ENCODE results near the gene B3GAT1.

B3GAT1 gene

DNA sequence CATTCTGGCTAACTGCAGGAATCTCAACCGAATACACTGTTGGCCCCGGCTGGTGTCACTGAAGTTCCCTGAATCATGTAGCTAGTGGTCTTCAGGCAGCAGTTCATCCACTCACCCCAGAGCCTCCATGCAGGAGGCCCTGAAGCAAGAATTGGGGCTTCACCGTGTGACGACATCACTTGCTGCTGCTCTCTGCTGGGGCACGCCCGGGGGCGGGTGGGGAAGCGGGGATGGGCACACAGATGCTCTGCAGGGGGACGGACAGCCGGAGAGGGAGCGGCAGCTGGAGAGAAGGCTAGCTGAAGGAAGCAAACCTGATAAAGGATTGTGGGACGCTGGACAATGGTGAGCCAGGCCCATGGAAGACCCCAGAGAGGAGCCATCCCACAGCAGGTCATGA lies 17.0 kb downstream of the B3GAT1 start:
- H3K9me3 ChIP-seq (ENCODE audit: insufficient read depth, low read length), result no peaks in the 10 kb centered on the region
- peaks cover 5% of the 10 kb centered on the region for H3K4me1 ChIP-seq (ENCODE audit: insufficient read depth, insufficient read length)
- no peak overlapping the region for H3K4me3 ChIP-seq (ENCODE audit: insufficient read length, low read depth)
- no peaks in the 10 kb centered on the region for H3K36me3 ChIP-seq (ENCODE audit: insufficient read depth, insufficient read length, low read length)
- no peak overlapping the region for H3K9ac ChIP-seq (ENCODE audit: insufficient read length, low read depth)
- no peaks in the 10 kb centered on the region for H3K27me3 ChIP-seq (ENCODE audit: insufficient read depth, insufficient read length)
- TF ChIP-seq ZNF274 (IDR thresholded peaks at IDR 0.05; ENCODE audit: low read depth, low read length) (no peak), YY1 (IDR thresholded peaks at IDR 0.05; ENCODE audit: insufficient read depth, insufficient read length) (no peak), SUZ12 (IDR thresholded peaks at IDR 0.05; ENCODE audit: extremely low read depth, insufficient read depth, insufficient read length) (no peak)
- no peak for DNase-seq (ENCODE audit: low read depth, low spot score)

DNA sequence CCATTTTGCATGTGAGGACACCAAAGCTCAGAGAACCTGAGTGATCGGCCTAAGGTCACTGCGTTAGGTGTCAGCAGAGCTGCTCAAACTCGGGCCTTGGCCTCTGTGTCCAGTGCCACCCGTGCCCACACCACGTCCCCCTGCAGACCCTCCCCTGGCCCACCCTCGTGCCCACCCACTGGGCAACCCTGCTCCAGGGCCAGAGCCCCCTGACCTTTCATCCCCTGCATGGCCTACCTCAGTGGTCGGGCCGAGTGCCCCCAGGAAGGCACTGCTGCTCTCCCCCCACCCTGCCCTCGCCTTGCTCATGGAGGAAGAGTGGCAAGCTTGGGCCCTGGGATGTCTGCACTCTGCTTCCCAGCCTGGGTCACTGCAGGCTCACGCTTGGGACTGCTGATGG lies 17.7 kb downstream of the B3GAT1 start:
- no peak overlapping the region for H3K4me3 ChIP-seq (ENCODE audit: insufficient read length, low read depth)
- TF ChIP-seq YY1 (IDR thresholded peaks at IDR 0.05; ENCODE audit: insufficient read depth, insufficient read length), result no peak
- no peak for TF ChIP-seq SUZ12 (IDR thresholded peaks at IDR 0.05; ENCODE audit: extremely low read depth, insufficient read depth, insufficient read length)
- TF ChIP-seq ZNF274 (IDR thresholded peaks at IDR 0.05; ENCODE audit: low read depth, low read length), result no peak
- no peak overlapping the region for H3K9ac ChIP-seq (ENCODE audit: insufficient read length, low read depth)
- H3K36me3 ChIP-seq (ENCODE audit: insufficient read depth, insufficient read length, low read length), result no peaks in the 10 kb centered on the region
- H3K27me3 ChIP-seq (ENCODE audit: insufficient read depth, insufficient read length), result no peaks in the 10 kb centered on the region
- no peak for DNase-seq (ENCODE audit: low read depth, low spot score)
- peaks cover 5% of the 10 kb centered on the region for H3K4me1 ChIP-seq (ENCODE audit: insufficient read depth, insufficient read length)
- no peaks in the 10 kb centered on the region for H3K9me3 ChIP-seq (ENCODE audit: insufficient read depth, low read length)

DNA sequence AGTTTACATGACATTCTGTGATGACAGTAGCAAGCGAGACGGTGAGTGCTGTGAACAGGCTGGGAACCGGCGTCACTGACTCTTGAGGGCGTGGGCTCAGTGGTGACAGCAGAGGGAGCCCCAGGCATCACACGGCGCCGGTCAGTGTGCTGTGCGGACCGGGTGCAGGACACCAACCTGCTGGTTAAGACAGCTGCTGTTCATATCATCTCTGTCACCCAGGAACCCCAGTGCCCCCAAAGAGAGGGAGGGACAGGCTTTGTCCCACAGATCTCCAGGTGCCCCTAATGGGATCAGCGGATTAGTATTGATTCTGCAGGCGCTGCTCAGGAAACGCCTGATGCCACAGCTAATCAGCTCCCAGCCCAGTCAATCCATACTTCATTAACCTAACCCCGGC lies 18.4 kb downstream of the B3GAT1 start:
- H3K9me3 ChIP-seq (ENCODE audit: insufficient read depth, low read length), result no peaks in the 10 kb centered on the region
- no peaks in the 10 kb centered on the region for H3K27me3 ChIP-seq (ENCODE audit: insufficient read depth, insufficient read length)
- H3K36me3 ChIP-seq (ENCODE audit: insufficient read depth, insufficient read length, low read length), result no peaks in the 10 kb centered on the region
- H3K4me1 ChIP-seq (ENCODE audit: insufficient read depth, insufficient read length), result peaks cover 5% of the 10 kb centered on the region
- H3K4me3 ChIP-seq (ENCODE audit: insufficient read length, low read depth), result no peak overlapping the region
- no peak for DNase-seq (ENCODE audit: low read depth, low spot score)
- no peak for TF ChIP-seq SUZ12 (IDR thresholded peaks at IDR 0.05; ENCODE audit: extremely low read depth, insufficient read depth, insufficient read length)
- TF ChIP-seq ZNF274 (IDR thresholded peaks at IDR 0.05; ENCODE audit: low read depth, low read length), result no peak
- TF ChIP-seq YY1 (IDR thresholded peaks at IDR 0.05; ENCODE audit: insufficient read depth, insufficient read length), result no peak
- H3K9ac ChIP-seq (ENCODE audit: insufficient read length, low read depth), result no peak overlapping the region

DNA sequence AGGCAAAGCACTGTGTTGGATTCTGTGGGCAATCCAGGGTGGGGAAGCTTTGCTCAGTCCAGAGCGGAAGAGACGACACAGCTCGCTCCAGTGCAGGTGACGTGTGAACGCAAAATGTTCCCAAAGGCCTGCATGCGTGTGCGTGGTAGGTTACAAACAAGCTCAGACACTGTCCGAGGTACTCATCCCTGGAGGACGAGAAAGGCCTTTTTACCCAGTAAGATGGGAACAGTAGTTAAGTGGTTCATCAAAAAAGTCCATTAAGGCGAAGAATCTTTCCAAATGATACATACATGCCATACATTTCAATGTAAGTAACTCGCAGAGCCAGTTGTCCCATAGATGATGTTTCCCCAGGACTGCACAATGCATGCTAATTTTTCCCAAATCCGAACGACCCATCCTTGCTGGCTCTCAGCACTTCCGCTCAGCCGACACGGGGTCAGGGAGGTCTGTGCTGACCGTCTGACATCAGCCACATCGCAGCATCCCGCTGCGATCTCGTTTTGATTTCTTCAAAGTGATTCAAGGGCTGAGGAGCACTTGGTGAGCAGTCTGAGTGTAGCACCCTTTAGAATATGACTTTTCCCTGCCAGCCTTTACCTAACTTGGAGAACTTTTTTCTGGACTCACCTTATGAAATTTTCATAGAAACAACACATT lies 19.0 kb downstream of the B3GAT1 start:
- H3K27me3 ChIP-seq (ENCODE audit: insufficient read depth, insufficient read length), result no peaks in the 10 kb centered on the region
- TF ChIP-seq YY1 (IDR thresholded peaks at IDR 0.05; ENCODE audit: insufficient read depth, insufficient read length) (no peak), ZNF274 (IDR thresholded peaks at IDR 0.05; ENCODE audit: low read depth, low read length) (no peak), SUZ12 (IDR thresholded peaks at IDR 0.05; ENCODE audit: extremely low read depth, insufficient read depth, insufficient read length) (no peak)
- no peak overlapping the region for H3K4me3 ChIP-seq (ENCODE audit: insufficient read length, low read depth)
- DNase-seq (ENCODE audit: low read depth, low spot score), result no peak
- H3K9ac ChIP-seq (ENCODE audit: insufficient read length, low read depth), result no peak overlapping the region
- H3K4me1 ChIP-seq (ENCODE audit: insufficient read depth, insufficient read length), result peaks cover 5% of the 10 kb centered on the region
- H3K9me3 ChIP-seq (ENCODE audit: insufficient read depth, low read length), result no peaks in the 10 kb centered on the region
- no peaks in the 10 kb centered on the region for H3K36me3 ChIP-seq (ENCODE audit: insufficient read depth, insufficient read length, low read length)

DNA sequence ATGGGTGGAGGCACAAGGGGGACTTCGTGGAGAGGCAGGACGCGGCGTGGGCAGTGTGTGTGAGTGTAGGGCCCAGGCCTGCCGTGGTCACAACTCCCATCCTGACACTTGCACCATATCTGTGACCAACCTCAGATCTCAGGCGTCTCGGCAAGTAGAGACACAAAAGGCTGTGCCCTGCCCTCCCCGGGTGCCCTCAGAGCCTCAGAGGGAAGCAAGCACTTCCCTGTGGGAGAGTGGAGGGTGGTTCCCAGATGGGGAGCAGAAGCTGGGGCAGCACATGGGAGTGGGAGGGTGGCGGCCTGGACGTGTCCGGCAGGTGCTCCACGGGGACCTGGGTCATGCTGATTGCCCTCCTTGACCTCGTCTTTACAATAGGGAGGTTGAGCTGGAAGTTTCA lies 20.4 kb downstream of the B3GAT1 start:
- H3K27me3 ChIP-seq (ENCODE audit: insufficient read depth, insufficient read length), result no peaks in the 10 kb centered on the region
- DNase-seq (ENCODE audit: low read depth, low spot score), result no peak
- no peak overlapping the region for H3K9ac ChIP-seq (ENCODE audit: insufficient read length, low read depth)
- no peaks in the 10 kb centered on the region for H3K36me3 ChIP-seq (ENCODE audit: insufficient read depth, insufficient read length, low read length)
- TF ChIP-seq ZNF274 (IDR thresholded peaks at IDR 0.05; ENCODE audit: low read depth, low read length) (no peak), YY1 (IDR thresholded peaks at IDR 0.05; ENCODE audit: insufficient read depth, insufficient read length) (no peak), SUZ12 (IDR thresholded peaks at IDR 0.05; ENCODE audit: extremely low read depth, insufficient read depth, insufficient read length) (no peak)
- H3K4me1 ChIP-seq (ENCODE audit: insufficient read depth, insufficient read length), result peaks cover 6% of the 10 kb centered on the region
- H3K4me3 ChIP-seq (ENCODE audit: insufficient read length, low read depth), result no peak overlapping the region
- H3K9me3 ChIP-seq (ENCODE audit: insufficient read depth, low read length), result no peaks in the 10 kb centered on the region

DNA sequence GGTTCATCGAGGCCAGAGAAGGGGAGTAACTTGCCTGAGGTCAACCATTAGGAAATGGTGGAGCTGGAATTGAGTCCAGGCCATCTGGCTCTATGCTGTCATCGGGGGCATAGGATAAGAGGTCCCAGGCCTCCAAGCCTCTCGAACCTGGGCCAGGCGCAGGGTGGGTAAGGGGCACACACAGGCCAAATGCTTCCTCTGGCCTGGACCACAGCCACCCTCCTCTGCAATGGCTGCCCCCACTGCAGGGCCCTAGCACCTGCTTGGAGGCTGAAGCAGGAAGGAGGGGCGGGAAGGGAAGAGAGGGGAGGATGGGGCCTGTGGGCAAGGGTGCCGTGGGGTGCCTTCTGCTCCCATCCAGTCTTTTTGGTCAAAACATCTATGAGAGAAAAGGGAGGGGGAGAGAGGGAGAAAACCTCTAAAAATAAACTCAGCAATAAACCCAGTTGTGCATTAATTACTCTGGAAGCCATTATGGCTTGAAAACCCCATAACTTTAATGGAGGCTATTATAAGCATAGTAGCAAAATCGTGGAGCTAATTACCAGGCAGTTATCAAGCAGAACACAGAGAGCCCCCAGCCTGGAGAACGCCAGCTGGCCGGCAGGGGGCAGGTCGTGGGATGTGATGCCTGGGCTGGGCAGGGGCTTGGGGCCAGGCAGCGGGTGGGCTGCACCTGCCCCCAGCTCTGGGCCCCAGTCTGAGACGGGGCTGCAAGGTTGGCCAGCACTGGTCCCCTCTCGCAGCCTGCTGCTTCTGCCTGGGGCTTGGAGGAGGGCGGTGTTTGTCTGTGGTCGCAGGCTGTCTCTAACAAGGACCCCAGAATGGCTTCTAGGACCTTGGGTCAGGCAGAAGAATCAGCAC lies 21.1 kb downstream of the B3GAT1 start:
- no peak overlapping the region for H3K4me3 ChIP-seq (ENCODE audit: insufficient read length, low read depth)
- no peaks in the 10 kb centered on the region for H3K27me3 ChIP-seq (ENCODE audit: insufficient read depth, insufficient read length)
- H3K9ac ChIP-seq (ENCODE audit: insufficient read length, low read depth), result no peak overlapping the region
- no peaks in the 10 kb centered on the region for H3K36me3 ChIP-seq (ENCODE audit: insufficient read depth, insufficient read length, low read length)
- H3K4me1 ChIP-seq (ENCODE audit: insufficient read depth, insufficient read length), result peaks cover 6% of the 10 kb centered on the region
- no peaks in the 10 kb centered on the region for H3K9me3 ChIP-seq (ENCODE audit: insufficient read depth, low read length)
- TF ChIP-seq ZNF274 (IDR thresholded peaks at IDR 0.05; ENCODE audit: low read depth, low read length) (no peak), SUZ12 (IDR thresholded peaks at IDR 0.05; ENCODE audit: extremely low read depth, insufficient read depth, insufficient read length) (no peak), YY1 (IDR thresholded peaks at IDR 0.05; ENCODE audit: insufficient read depth, insufficient read length) (no peak)
- DNase-seq (ENCODE audit: low read depth, low spot score), result no peak

DNA sequence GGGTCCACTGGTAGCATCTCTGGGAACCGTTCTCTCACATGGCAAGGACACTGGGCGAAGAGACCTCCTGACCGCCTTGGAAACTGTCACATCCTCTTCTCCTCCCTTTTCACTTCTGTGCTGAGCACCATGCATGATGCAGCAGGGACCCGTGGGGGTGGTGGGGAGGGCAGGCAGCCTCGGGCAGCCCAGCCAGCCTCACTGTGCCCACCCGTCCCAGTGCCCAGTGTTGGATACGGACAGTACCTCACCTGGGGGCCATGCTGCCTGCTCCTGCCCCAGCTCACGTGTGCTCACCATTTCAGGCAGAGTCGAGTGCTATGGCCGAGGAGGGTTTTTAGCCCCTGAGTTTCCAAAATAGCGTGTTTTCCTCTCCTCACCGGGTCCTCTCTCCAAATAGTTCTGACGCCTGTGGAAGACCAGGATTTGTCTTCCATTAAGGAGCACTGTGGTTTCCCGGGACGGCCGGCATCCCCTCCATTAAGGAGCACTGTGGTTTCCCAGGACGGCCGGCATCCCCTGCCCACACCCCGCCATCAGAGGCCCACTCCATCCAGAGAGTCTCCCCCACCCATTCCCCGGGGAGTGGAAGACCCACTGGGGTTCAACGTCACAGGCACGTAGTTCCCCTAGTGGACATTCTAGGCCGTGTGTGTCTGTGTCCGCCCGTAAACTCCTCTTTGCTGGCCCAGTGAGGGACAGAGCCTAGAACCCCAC lies 22.4 kb downstream of the B3GAT1 start:
- Histone ChIP-seq H3K4me3 (ENCODE audit: insufficient read length, low read depth) (no peak overlapping the region), H3K9ac (ENCODE audit: insufficient read length, low read depth) (no peak overlapping the region), H3K36me3 (ENCODE audit: insufficient read depth, insufficient read length, low read length) (no peaks in the 10 kb centered on the region), H3K27me3 (ENCODE audit: insufficient read depth, insufficient read length) (no peaks in the 10 kb centered on the region), H3K9me3 (ENCODE audit: insufficient read depth, low read length) (no peaks in the 10 kb centered on the region), H3K4me1 (ENCODE audit: insufficient read depth, insufficient read length) (peaks cover 4% of the 10 kb centered on the region)
- TF ChIP-seq SUZ12 (IDR thresholded peaks at IDR 0.05; ENCODE audit: extremely low read depth, insufficient read depth, insufficient read length) (no peak), YY1 (IDR thresholded peaks at IDR 0.05; ENCODE audit: insufficient read depth, insufficient read length) (no peak), ZNF274 (IDR thresholded peaks at IDR 0.05; ENCODE audit: low read depth, low read length) (no peak)
- no peak for DNase-seq (ENCODE audit: low read depth, low spot score)

Data from NT2/D1 (cell line).